ENCODE data around the gene PARD3B. TPM values are rescaled to one million over a fixed set of nuclear protein-coding genes. Genes with fewer than 3 reads are reported as not detected.
A peak's percentile ranks its signal among the peaks of the same experiment; 100 is the strongest.

PARD3B gene
- total RNA-seq, 1 experiment from 2014 or later, result 10.1 TPM

GRCh38 chr2:205051417-205051816, 506.1 kb downstream of the PARD3B start:
- H3K27ac Mint-ChIP-seq (ENCODE audit: unreplicated experiment), result no peak overlapping the region
- no peak overlapping the region for H3K4me3 Mint-ChIP-seq (ENCODE audit: low read depth, unreplicated experiment)
- TF ChIP-seq CTCF (IDR thresholded peaks at IDR 0.05; ENCODE audit: unreplicated experiment), result no peak
- peaks cover 4% of the 10 kb centered on the region for H3K9me3 Mint-ChIP-seq (ENCODE audit: low read depth, unreplicated experiment)
- no peaks in the 10 kb centered on the region for H3K36me3 Mint-ChIP-seq (ENCODE audit: insufficient read depth, unreplicated experiment)
- H3K4me1 Mint-ChIP-seq (ENCODE audit: low read depth, unreplicated experiment), result no peaks in the 10 kb centered on the region
- BruUV-seq (replicated peaks), result no TSS peak
- H3K27me3 Mint-ChIP-seq (ENCODE audit: unreplicated experiment), result no peaks in the 10 kb centered on the region
- intact Hi-C loops (cut with micrococcal nuclease; ENCODE audit: unreplicated experiment), result no loop called here
- DNase-seq, result no peak
- CTCF ChIA-PET, result no interaction called here

GRCh38 chr2:205052781-205053180, 507.5 kb downstream of the PARD3B start:
- peaks cover 4% of the 10 kb centered on the region for H3K9me3 Mint-ChIP-seq (ENCODE audit: low read depth, unreplicated experiment)
- CTCF ChIA-PET, result no interaction called here
- DNase-seq, result no peak
- no TSS peak for BruUV-seq (replicated peaks)
- TF ChIP-seq CTCF (IDR thresholded peaks at IDR 0.05; ENCODE audit: unreplicated experiment), result no peak
- no peaks in the 10 kb centered on the region for H3K27me3 Mint-ChIP-seq (ENCODE audit: unreplicated experiment)
- H3K36me3 Mint-ChIP-seq (ENCODE audit: insufficient read depth, unreplicated experiment), result no peaks in the 10 kb centered on the region
- no peaks in the 10 kb centered on the region for H3K4me1 Mint-ChIP-seq (ENCODE audit: low read depth, unreplicated experiment)
- no peak overlapping the region for H3K4me3 Mint-ChIP-seq (ENCODE audit: low read depth, unreplicated experiment)
- peak overlapping the region; percentile 39 for H3K27ac Mint-ChIP-seq (ENCODE audit: unreplicated experiment)
- intact Hi-C loops (cut with micrococcal nuclease; ENCODE audit: unreplicated experiment), result no loop called here

- H3K27ac Mint-ChIP-seq (ENCODE audit: unreplicated experiment), result no peak overlapping the region
- H3K4me3 Mint-ChIP-seq (ENCODE audit: low read depth, unreplicated experiment), result no peak overlapping the region
- CTCF ChIA-PET, result no interaction called here
- no peaks in the 10 kb centered on the region for H3K4me1 Mint-ChIP-seq (ENCODE audit: low read depth, unreplicated experiment)
- no peaks in the 10 kb centered on the region for H3K27me3 Mint-ChIP-seq (ENCODE audit: unreplicated experiment)
- H3K36me3 Mint-ChIP-seq (ENCODE audit: insufficient read depth, unreplicated experiment), result no peaks in the 10 kb centered on the region
- BruUV-seq (replicated peaks), result no TSS peak
- intact Hi-C loops (cut with micrococcal nuclease; ENCODE audit: unreplicated experiment), result no loop called here
- H3K9me3 Mint-ChIP-seq (ENCODE audit: low read depth, unreplicated experiment), result peaks cover 2% of the 10 kb centered on the region
- TF ChIP-seq CTCF (IDR thresholded peaks at IDR 0.05; ENCODE audit: unreplicated experiment), result no peak
- DNase-seq, result no peak
Observed at GRCh38 chr2:205053827-205054410, 508.6 kb downstream of the PARD3B start.

- H3K9me3 Mint-ChIP-seq (ENCODE audit: low read depth, unreplicated experiment), result no peaks in the 10 kb centered on the region
- intact Hi-C loops (cut with micrococcal nuclease; ENCODE audit: unreplicated experiment), result no loop called here
- no peaks in the 10 kb centered on the region for H3K36me3 Mint-ChIP-seq (ENCODE audit: insufficient read depth, unreplicated experiment)
- no peak overlapping the region for H3K27ac Mint-ChIP-seq (ENCODE audit: unreplicated experiment)
- no TSS peak for BruUV-seq (replicated peaks)
- DNase-seq, result no peak
- CTCF ChIA-PET, result no interaction called here
- no peak for TF ChIP-seq CTCF (IDR thresholded peaks at IDR 0.05; ENCODE audit: unreplicated experiment)
- no peaks in the 10 kb centered on the region for H3K27me3 Mint-ChIP-seq (ENCODE audit: unreplicated experiment)
- H3K4me3 Mint-ChIP-seq (ENCODE audit: low read depth, unreplicated experiment), result no peak overlapping the region
- no peaks in the 10 kb centered on the region for H3K4me1 Mint-ChIP-seq (ENCODE audit: low read depth, unreplicated experiment)
Observed at GRCh38 chr2:205054789-205055188, 509.5 kb downstream of the PARD3B start.
